GM21737 (cell line): ENCODE measurements around the gene PNO1.
"Not testable (repeated sequence)": the region's sequence is repeated elsewhere in the genome, so short reads cannot be mapped to it uniquely, and the experiment has no call there.

Source experiments
- ATAC-seq: cut with Tn5 transposase; IDR thresholded peaks from one replicate; pipeline ENCODE4 v1.9.1; 2021; ENCODE audit warnings: mild to moderate bottlenecking, moderate library complexity; ENCODE audit not compliant: unreplicated experiment

Gene PNO1

DNA sequence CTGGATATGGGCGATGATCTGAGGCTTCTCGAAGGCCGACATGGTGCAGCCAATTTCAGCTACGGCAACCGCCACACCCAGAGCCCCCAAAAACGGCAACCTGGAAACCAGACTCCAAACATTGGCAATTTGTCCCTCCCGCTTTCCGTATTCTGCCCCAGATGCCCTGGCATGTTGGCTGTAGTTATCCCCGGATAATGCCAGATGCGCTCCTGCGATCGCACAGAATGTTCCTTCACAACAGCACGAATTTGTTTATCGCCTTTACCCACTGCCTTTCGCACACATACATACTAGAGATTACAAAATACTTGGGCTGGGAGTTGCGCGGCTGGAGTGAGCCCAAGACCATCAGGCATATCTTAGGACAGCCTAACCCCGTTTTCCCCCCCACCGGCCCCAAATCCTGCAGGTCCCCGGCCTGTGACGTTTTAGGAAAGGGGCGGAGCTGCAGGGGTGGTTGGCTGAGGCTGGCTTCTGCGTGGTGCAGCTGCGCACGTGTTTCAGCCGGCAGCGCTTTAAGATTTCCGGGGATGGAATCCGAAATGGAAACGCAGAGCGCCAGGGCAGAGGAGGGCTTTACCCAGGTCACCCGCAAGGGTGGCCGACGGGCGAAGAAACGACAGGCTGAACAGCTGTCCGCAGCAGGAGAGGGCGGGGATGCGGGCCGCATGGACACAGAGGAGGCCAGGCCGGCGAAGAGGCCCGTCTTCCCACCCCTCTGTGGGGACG, at the start of gene PNO1:
PNO1 (plus strand) TSS at position 487 of the 732 bp plus-strand sequence; CDS start at position 534, 47 bp downstream.
- peak; percentile 87 for ATAC-seq

DNA sequence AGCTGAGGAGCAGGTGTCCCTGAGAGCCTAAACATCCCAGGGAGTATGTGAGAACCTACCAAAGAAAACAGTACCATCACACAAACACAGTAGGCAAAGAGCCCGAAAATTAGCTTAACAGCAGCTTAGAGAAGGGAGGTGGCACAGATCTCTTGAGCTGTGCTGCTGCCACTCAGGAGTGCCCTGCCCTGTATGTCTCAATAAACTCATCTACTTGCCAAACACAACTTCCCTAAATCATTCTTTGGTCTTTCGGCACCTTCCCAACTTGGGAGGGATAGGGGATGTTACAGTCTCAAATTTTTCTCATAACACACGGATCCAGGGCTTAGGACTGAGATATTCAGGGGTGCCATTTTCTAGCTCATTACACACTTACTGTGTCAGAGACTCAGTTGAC, 49.6 kb upstream of the PNO1 start:
- ATAC-seq, result no peak

DNA sequence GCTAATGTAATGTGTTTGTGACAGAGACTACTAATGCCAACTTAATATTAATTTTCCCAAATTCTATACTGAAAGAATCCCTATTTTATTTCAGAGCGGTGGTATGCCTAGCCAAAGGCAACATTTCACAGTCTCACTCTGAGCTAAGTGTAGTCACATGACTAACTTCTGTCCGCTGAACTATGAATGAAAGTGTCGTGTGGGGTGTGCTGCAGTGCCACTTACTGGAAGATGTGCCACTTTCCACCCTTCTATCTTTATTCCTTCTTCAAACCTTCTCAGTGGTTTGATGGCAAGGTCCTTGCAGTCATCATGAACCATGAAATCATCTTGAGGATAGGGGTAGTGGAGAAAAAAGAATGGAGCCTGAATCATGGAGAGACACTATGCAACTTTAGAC, 47.6 kb upstream of the PNO1 start:
- no peak for ATAC-seq

DNA sequence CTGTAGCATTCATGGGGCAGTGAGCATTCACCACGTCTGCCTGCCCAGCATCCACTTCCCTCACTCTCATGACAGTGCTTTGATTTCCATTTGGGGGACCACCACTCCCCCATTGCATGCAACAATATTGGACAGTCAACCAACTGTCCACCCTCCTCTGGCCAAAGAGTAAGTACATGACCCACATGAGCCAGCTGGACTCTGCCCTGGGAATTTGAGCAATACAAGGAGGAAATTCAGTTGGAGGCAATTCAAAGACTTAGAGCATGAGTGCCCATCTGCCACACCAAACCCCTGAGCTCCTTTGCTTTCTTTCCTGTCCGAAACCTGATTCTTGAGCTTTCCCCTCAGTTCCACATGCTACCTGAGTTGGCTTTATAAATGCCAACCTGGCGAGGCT, 41.7 kb upstream of the PNO1 start:
- no peak for ATAC-seq

DNA sequence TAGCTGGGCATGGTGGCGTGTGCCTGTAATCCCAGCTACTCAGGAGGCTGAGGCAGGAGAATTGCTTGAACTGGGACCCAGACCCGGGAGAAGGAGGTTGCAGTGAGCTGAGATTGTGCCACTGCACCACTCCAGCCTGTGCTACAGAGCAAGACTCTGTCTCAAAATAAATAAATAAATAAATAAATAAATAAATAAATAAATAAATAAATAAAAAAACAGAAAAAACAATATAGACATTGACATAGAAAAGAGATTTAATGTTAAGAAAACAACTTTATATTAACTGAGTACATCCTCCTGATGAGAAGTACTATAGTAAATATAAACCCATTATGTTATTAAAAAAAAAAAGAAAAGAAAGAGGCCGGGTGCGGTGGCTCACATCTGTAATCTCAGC, 39.8 kb upstream of the PNO1 start:
- not testable (repeated sequence) for ATAC-seq

DNA sequence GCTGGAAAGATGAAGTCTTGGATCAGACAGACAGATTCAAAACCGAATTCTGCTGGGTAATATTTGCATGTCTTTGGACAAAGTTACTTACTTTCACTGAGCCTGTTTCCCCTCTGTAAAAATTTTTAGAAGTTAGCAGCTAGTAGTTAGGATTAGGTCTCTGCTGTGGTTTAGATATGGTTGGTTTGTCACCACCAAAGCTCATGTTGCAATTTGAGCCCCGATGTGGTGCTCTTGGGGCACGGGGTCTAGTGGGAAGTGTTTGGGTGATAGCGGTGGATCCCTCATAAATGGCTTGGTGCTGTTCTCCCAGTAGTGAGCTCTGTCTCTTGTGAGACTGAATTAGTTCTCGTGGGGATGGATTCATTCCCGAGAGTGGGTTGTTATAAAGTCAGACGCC, 38.9 kb upstream of the PNO1 start:
- ATAC-seq, result no peak

DNA sequence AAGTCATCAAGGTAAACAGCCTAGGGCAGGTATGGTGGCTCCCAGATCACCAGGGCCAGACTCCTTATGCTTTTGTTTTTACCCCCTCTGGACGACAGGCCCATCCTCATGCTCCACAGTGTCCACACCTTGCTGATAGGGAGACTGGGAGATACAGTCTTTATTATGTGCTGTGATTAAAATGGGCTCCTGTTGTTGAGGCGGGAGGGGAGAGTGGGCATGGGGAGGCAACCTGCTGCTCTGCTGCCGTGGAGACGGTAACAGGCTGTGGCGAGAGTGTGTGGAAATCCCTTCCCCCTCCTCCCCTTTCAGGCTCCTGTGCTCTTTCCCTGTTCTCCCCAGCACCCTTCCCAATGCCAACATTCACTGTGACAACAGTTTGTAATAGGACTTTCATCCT, 38.2 kb upstream of the PNO1 start:
- no peak for ATAC-seq

DNA sequence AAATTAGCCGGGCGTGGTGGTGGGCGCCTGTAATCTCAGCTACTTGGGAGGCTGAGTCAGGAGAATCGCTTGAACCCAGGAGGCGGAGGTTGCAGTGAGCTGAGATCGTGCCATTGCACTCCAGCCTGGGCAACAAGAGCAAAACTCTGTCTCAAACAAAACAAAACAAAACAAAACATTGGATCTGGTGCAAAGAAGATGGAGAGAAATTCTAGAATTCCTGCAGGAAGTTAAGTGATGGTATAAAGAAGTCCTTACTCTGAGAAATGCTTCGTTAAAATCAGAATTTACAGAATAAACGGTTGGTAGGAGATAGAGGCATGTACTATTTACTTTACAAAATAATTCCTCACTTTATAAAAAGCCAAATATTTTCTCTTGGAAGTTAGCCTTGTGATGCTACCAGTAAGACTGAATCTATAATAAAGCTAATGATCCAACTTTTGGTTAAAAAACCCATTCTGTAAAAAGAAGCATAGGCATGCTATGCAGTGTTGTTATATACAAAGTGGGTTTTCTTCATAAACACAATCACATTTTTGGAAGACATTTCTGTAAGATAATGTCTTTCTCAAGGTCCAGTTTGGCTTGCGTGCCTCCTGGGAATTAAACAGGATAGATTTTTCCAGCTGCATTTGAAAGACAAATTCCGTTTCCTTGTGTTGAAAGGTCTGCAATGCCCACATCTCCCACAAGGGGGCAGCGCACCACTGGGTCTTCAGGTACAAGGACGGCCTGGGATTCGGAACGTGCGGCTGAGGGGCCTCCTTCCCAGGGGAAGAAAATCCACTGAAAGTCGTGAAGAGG, 35.6 kb upstream of the PNO1 start:
- ATAC-seq, result no peak

DNA sequence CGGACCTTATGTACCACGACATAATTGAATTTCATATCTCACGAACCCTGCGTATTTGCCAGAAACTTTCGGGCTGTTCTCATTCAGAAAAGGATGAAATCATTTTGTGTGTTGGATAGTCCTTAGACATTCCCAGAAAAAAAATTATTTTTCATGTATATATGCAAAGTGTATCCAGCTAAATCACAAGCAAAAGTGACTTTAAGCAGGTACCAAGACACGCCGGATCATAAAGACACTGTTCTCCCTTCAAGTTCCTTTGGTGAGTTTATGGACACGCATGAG, 35.1 kb upstream of the PNO1 start:
- no peak for ATAC-seq

DNA sequence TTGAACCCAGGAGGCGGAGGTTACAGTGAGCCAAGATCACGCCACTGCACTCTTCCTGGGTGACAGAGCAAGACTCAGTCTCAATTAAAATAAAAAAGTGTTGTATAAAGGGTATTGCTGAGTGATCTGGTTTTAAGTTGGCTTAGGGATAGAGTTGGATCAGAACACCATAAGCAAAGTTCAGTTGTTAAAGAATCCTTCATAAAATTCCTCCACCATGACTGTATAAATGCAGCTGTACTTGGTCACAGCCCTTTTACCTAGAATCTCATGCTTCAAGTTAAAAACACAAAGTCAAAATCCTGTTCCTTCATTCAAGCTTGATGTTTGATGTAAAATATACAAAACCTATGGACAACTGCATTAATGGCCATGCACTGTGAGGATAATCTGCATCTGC, 33.4 kb upstream of the PNO1 start:
- ATAC-seq, result no peak

DNA sequence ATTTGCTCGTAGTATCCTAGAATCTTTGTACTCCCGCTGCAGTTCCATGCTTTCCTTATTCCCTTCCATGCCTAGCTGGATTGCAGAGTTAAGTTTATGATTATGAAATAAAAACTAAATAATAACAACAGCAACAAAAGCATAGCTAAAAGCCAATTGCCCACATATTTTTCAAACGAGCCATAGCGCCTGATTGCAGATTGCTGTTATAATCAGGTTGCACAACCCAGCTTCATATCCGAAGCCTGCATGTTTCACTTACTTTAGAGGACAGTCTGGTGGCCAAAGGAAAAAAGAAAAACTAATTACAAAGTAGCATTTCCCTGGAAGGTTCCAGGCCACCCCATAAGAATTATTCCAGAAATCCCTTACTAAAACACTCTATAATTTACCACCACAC, 31.9 kb upstream of the PNO1 start:
- no peak for ATAC-seq

DNA sequence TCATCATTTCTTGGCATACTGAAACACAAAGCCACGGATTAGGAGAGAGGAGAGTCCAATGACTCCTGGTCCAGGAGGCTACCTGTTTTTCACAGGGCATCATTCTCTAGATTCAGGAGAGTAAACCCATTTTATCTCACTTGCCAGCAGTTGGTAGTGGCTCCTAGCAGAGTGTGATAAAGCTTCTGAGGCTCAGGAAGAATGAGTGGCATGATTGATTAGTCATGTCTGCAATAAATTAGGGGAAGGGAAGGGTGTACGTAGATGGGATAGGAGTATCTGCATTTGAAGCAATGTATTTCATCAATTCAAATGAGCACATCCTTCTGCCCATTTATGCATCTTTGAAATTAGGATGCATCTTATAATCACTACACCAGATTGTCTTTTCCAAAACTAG, 31.1 kb upstream of the PNO1 start:
- no peak for ATAC-seq

DNA sequence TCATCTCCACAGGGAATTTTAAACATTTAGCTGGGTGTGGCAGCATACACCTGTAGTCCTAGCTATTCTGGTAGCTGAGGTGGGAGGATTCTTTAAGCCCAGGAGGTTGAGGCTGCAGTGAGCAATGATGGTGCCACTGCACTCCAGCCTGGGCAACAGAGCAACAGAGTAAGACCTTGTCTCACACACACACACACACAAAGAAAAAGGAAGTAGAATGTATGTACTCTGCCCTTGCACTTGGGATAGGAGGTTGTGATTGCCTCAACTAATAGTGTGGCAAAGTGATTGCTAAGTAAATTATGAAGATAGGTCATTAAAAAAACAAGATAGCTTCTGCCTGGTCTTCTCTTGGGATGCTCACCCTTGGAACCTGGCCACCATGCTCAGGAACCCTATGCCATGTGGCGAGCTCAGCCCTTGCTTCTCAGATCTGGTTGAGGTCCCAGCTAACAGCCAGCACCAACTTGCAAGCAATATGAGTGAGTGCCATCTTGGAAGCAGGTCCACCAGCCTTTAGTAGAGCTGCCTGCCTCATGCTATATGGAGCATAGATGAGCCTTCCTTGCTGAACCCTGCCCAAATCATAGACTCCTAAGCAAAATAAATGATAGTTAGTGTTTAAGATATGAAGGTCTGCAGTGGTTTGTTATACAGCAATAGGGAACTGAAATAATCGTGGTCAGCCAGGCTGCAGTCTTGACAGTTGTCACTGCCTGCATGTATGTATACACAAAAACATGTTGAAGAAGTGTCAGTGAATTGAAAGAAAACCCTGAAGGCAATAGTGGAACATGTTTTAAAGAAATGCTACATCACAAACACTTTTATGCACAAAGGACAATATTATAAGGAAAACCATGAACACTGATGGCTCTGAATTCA, 30.1 kb upstream of the PNO1 start:
- peak; percentile 68 for ATAC-seq

DNA sequence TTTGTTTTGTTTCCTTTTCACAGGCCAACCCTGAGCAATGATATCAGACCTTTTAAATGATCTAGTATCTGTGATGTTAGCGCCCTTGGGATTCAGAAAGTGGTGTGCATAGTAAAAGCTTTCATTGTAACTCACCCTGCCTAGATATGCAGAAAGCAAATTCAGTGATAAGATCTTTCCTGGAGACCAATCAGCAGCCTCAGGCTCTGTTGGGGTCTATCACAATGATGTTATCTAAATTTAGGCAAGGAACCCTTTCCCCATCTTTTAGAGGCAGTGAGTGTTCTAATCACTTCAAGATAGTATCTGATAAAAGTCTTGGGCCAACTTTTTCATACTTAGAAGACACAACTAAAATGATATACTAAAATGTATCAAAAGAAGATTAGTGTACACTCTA, 23.6 kb upstream of the PNO1 start:
- ATAC-seq, result no peak

DNA sequence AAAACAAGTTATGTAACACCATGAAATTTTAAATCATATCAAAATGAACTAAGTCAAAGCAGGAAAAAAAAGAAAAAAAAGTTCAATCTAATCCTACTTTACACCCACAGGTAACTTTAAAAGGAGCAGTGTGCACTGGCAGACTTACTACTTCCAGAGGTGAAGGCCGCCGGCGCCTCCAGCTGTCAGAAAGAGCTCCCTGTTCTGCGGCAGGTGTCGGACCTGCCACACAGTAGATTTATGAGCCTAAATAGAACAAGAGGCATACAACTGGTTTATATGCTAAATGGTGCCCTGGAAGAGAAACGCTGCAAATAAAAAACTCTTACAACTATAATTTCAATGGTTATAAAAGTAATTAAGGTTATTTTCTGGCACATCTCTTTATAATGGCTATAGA, 23.1 kb upstream of the PNO1 start:
- no peak for ATAC-seq

DNA sequence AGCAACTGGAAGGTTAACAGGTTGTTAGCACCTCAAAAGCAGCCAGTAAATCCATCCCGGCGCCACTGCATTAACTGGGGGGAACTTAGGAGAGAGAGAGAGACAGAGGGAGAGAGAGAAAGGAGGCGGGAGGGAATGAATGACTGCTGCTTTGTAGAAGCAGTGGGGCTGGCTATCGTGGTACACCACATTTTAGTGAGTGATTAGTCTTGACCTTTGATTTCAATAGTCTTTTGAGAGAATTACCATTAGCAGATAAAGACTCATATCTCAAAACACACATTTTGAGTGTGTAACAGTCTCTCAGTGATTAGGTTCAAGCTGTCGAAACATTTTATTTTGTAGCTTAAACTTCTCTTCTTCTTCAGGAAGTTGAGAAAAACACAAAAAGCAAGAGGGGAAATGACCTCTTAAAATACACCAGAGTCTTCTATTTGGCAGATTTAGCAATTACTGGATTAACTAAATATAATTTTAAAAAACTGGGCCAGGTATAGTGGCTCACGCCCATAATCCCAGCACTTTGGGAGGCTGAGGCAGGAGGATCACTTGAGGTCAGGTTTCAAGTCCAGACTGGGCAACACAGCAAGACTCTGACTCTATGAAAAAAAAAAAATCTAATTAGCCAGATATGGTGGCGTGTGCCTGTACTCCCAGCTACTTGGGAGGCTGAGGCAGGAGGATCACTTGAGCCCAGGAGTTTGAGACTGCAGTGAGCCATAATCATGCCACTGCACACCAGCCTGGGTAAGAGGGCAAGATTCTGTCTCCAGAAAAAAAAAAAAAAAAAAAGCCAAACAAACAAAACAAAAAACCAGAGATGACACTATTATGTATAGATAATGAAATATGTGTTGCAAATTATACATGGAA, 22.0 kb upstream of the PNO1 start:
- no peak for ATAC-seq

DNA sequence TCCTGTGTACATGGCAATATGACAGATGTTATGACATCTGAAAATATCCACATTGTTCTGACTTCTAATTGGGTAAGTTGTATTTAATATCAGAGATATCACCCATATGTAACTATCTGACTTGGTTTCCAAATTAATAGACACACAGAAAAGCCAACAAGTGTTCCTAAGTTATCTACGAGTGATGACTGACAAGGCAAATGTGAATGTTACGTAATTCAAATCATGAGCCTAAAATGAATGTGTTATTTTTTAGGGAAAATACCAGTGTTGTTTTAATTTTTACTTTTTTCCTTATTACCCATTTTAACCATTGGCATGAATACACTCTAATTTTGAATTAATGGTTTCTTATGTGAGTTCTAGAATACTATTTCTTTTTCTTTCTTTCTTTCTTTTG, 15.8 kb upstream of the PNO1 start:
- no peak for ATAC-seq

DNA sequence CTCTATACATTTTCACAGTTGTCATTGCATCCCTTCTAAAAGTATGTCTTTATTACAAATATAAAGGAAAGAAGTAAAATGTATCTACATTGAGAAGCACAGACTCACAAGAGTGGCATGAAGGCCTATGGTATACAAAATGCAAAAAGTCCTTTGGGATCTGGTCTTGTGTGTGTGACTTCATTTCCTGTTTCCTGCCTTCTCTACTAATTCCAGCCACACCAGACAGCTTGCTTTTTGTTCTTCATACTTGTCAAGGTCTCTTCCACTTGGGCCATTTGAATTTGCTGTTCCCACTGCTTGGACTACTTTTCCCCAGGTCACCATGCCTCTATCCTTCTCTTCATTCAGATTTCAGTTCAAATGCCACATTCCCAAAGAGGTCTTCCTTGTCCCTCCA, 6.7 kb upstream of the PNO1 start:
- no peak for ATAC-seq

DNA sequence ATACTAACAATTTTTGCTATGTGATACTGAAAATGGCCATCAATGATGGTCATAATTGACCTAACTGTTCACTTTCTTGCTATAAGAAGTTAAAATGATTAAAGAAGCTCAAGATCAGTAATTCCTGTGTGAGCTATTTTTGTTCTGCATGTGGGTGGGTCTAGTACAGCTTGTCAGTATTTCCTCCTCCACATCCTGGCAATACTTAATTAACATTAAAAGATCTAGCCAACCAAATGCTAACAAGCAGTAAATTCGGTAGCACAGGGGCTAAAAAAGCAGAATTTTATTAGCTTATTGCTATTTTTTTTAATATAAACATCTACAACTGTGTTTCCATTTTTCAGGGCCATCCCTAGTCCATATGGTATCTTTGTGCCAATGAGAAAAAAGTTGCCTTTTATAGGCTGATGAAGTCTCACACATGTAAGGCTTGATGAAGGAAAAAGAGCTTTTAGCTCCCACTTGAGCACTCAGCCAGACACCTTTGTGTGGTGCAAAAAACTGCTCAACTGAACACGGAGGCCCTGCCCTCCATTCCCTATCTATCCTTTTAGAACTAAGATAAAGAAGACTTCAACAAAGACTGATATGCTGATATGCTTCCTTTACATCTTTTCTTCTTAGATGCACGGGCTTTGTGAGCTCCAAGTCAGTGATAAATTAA, 4.9 kb upstream of the PNO1 start:
- no peak for ATAC-seq

DNA sequence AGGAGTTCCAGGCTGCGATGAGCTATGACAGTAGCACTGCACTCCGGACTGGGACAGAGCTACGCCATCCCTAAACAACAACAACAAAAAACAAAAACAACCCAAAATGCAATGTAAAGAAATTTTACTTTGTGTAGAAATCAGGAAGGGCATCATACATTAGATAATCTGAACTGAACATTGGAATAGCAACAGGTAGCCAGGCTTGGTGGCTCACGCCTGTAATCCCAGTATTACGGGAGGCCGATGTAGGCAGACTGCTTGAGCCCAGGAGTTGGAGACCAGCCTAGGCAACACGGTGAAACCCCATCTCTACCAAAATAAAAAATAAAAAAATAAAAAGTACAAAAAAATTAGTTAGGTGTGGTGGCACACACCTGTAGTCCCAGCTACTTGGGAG, 2.1 kb upstream of the PNO1 start:
- no peak for ATAC-seq
